ENCODE results near the gene AGPAT4. TPM values are rescaled to one million over a fixed set of nuclear protein-coding genes. Genes with fewer than 3 reads are reported as not detected.

The AGPAT4 gene
- total RNA-seq, 2 donors from 2014 or later, result 61.0 to 61.1 TPM

DNA sequence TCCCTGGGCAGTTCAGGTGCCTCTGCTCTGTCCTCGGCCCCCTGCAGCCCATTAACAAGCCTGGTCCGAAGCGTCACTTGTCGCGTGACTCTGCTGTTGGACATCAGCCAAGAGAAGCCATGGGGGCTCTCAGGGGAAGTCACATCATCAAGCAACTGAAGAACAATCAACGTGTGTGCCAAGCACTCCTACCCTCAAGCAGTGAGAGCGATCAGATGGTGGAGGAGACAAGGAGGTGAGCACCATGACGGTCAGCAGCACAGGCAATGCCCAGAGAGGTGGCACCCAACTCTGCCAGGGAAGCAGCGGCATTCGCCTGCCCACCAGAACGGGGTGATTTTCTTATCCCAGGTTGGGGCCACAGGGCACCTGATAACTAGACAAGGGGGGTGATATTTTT lies 132.7 kb downstream of the AGPAT4 start:
- H3K9ac ChIP-seq (ENCODE audit: extremely low read depth, low read length, poor library complexity, severe bottlenecking), result no peak overlapping the region
- peaks cover 75% of the 10 kb centered on the region for H3K36me3 Mint-ChIP-seq (ENCODE audit: low read depth)
- no peaks in the 10 kb centered on the region for H3K27me3 ChIP-seq (ENCODE audit: control insufficient read depth, insufficient read depth, low read length, poor library complexity, severe bottlenecking)
- H3K27me3 Mint-ChIP-seq (ENCODE audit: insufficient read depth), result no peaks in the 10 kb centered on the region
- no peaks in the 10 kb centered on the region for H3K9me3 Mint-ChIP-seq
- no peaks in the 10 kb centered on the region for H3K9me3 ChIP-seq (ENCODE audit: control insufficient read depth, low read length)
- H3K4me3 ChIP-seq (ENCODE audit: low read length), result no peak overlapping the region
- no peak overlapping the region for H3K27ac Mint-ChIP-seq
- H3K4me1 Mint-ChIP-seq, result peaks cover 5% of the 10 kb centered on the region
- H3K4me1 ChIP-seq (ENCODE audit: control insufficient read depth, insufficient read depth, low read length), result no peaks in the 10 kb centered on the region
- H3K4me3 Mint-ChIP-seq, result no peak overlapping the region
- peaks cover 69% of the 10 kb centered on the region for H3K36me3 ChIP-seq (ENCODE audit: control insufficient read depth, insufficient read depth, low read length)
- TF ChIP-seq, protein P1, sequence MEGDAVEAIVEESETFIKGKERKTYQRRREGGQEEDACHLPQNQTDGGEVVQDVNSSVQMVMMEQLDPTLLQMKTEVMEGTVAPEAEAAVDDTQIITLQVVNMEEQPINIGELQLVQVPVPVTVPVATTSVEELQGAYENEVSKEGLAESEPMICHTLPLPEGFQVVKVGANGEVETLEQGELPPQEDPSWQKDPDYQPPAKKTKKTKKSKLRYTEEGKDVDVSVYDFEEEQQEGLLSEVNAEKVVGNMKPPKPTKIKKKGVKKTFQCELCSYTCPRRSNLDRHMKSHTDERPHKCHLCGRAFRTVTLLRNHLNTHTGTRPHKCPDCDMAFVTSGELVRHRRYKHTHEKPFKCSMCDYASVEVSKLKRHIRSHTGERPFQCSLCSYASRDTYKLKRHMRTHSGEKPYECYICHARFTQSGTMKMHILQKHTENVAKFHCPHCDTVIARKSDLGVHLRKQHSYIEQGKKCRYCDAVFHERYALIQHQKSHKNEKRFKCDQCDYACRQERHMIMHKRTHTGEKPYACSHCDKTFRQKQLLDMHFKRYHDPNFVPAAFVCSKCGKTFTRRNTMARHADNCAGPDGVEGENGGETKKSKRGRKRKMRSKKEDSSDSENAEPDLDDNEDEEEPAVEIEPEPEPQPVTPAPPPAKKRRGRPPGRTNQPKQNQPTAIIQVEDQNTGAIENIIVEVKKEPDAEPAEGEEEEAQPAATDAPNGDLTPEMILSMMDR (conservative IDR thresholded peaks at IDR 0.05), result no peak
- H3K27ac ChIP-seq (ENCODE audit: low read depth, low read length), result no peak overlapping the region
- DNase-seq, result no peak
- 87 to 96% methylated on average over 3 to 11 of the region's 11 CpGs for WGBS, 2 experiments (ENCODE audit: insufficient coverage in 1 of 2, insufficient read length in 1 of 2)

DNA sequence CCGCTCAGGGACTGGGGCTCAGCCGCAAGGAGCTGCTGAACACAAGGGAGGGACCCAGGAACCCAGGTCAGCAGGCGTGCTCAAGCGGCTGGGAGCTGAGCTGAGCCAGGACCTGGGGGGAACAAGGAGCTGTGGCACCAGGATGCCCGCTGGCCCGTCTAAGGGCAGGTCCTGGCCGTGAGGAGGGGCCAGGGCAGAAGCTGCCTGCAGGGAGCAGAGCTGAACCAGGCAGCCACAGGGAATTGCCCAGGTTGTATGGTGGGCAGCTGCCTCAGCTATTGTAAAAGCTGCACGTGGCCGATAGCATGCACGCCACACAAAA lies 133.3 kb downstream of the AGPAT4 start:
- Mint-ChIP-seq H3K36me3 (ENCODE audit: low read depth) (peaks cover 75% of the 10 kb centered on the region), H3K9me3 (no peaks in the 10 kb centered on the region), H3K27ac (no peak overlapping the region), H3K4me1 (peaks cover 5% of the 10 kb centered on the region), H3K4me3 (no peak overlapping the region), H3K27me3 (ENCODE audit: insufficient read depth) (no peaks in the 10 kb centered on the region)
- DNase-seq, result no peak
- no peak overlapping the region for H3K27ac ChIP-seq (ENCODE audit: low read depth, low read length)
- no peak overlapping the region for H3K4me3 ChIP-seq (ENCODE audit: low read length)
- WGBS, 2 experiments (ENCODE audit: insufficient coverage in 1 of 2, insufficient read length in 1 of 2), result 95 to 96% methylated on average over 6 to 10 of the region's 10 CpGs
- no peaks in the 10 kb centered on the region for H3K4me1 ChIP-seq (ENCODE audit: control insufficient read depth, insufficient read depth, low read length)
- H3K36me3 ChIP-seq (ENCODE audit: control insufficient read depth, insufficient read depth, low read length), result peaks cover 69% of the 10 kb centered on the region
- H3K9me3 ChIP-seq (ENCODE audit: control insufficient read depth, low read length), result no peaks in the 10 kb centered on the region
- H3K27me3 ChIP-seq (ENCODE audit: control insufficient read depth, insufficient read depth, low read length, poor library complexity, severe bottlenecking), result no peaks in the 10 kb centered on the region
- TF ChIP-seq, protein P1 (conservative IDR thresholded peaks at IDR 0.05), result no peak
- H3K9ac ChIP-seq (ENCODE audit: extremely low read depth, low read length, poor library complexity, severe bottlenecking), result no peak overlapping the region

GRCh38 chr6:161139766-161140553 lies 133.9 kb downstream of the AGPAT4 start:
- no peaks in the 10 kb centered on the region for H3K9me3 Mint-ChIP-seq
- Histone ChIP-seq H3K27me3 (ENCODE audit: control insufficient read depth, insufficient read depth, low read length, poor library complexity, severe bottlenecking) (no peaks in the 10 kb centered on the region), H3K9ac (ENCODE audit: extremely low read depth, low read length, poor library complexity, severe bottlenecking) (no peak overlapping the region), H3K27ac (ENCODE audit: low read depth, low read length) (no peak overlapping the region), H3K9me3 (ENCODE audit: control insufficient read depth, low read length) (no peaks in the 10 kb centered on the region), H3K4me1 (ENCODE audit: control insufficient read depth, insufficient read depth, low read length) (no peaks in the 10 kb centered on the region), H3K36me3 (ENCODE audit: control insufficient read depth, insufficient read depth, low read length) (peaks cover 69% of the 10 kb centered on the region), H3K4me3 (ENCODE audit: low read length) (no peak overlapping the region)
- DNase-seq, result peak; percentile 74
- no peak overlapping the region for H3K4me3 Mint-ChIP-seq
- H3K36me3 Mint-ChIP-seq (ENCODE audit: low read depth), result peaks cover 74% of the 10 kb centered on the region
- TF ChIP-seq, protein P1 (conservative IDR thresholded peaks at IDR 0.05), result peak; percentile 20
- WGBS, 2 experiments (ENCODE audit: insufficient coverage in 1 of 2, insufficient read length in 1 of 2), result 92 to 96% methylated on average over 20 to 28 of the region's 28 CpGs
- H3K4me1 Mint-ChIP-seq, result peaks cover 5% of the 10 kb centered on the region
- no peak overlapping the region for H3K27ac Mint-ChIP-seq
- H3K27me3 Mint-ChIP-seq (ENCODE audit: insufficient read depth), result no peaks in the 10 kb centered on the region
